HEK293 (cell line): ENCODE data around the gene SLC48A1.
A peak's percentile ranks its signal among the peaks of the same experiment; 100 is the strongest.

Source experiments
- CTCF ChIA-PET: fragments of 350-600 bp; formaldehyde crosslinking; extraction: SDS; loops from one replicate; lab custom pipeline; 2021; ENCODE audit warnings: antibody characterized with exemption; lab: Yijun Ruan, JAX
- POLR2A ChIA-PET: fragments of 300-600 bp; formaldehyde crosslinking; extraction: SDS; loops from one replicate; lab custom pipeline; 2020; ENCODE audit warnings: antibody characterized with exemption, inconsistent platforms; lab: Yijun Ruan, JAX
- H3K27ac ChIP-seq: fragments of 200-500 bp; sonication (Bioruptor generic); 2 replicates; pipeline ENCODE4 v1.5.1; 2014; ENCODE audit warnings: low read depth, low read length, control low read depth, inconsistent platforms; ENCODE audit errors: extremely low read depth
- H3K36me3 ChIP-seq, 2 experiments: fragments of 200-500 bp in 1 of 2; sonication (Bioruptor generic) in 1 of 2; 1 replicate in 1 of 2; 2 replicates in 1 of 2; pipeline ENCODE4 v1.5.1; 2014 to 2017; ENCODE audit warnings: inconsistent platforms in 2 of 2, low read length in 2 of 2; ENCODE audit not compliant: control insufficient read depth in 2 of 2, insufficient read depth in 1 of 2
- H3K4me1 ChIP-seq: fragments of 200-500 bp; sonication (Bioruptor generic); 2 replicates; pipeline ENCODE4 v1.5.1; 2014; ENCODE audit warnings: mild to moderate bottlenecking, low read length, inconsistent platforms; ENCODE audit not compliant: control insufficient read depth, insufficient read depth
- H3K4me3 ChIP-seq: 2 replicates; pipeline ENCODE4 v1.5.1; 2011; ENCODE audit warnings: low read depth, mild to moderate bottlenecking, control low read depth, low read length, moderate library complexity
- H3K9me3 ChIP-seq: fragments of 200-500 bp; sonication (Bioruptor generic); 2 replicates; pipeline ENCODE4 v1.5.1; 2014; ENCODE audit warnings: low read depth, low read length, inconsistent platforms; ENCODE audit not compliant: control insufficient read depth, insufficient read depth
- GLI4 ChIP-seq: fragments of 450-650 bp; formaldehyde crosslinking; IDR thresholded peaks from 2 replicates; pipeline ENCODE4 v1.5.1; 2016; ENCODE audit warnings: missing biosample characterization, missing genetic modification characterization
- HIC1 ChIP-seq: fragments of 450-650 bp; formaldehyde crosslinking; IDR thresholded peaks from 2 replicates; pipeline ENCODE4 v1.5.1; 2016; ENCODE audit warnings: missing biosample characterization, missing genetic modification characterization
- IKZF3 ChIP-seq: fragments of 450-650 bp; IDR thresholded peaks from 2 replicates; pipeline ENCODE4 v1.5.0; 2018; ENCODE audit warnings: missing biosample characterization, mild to moderate bottlenecking, missing genetic modification characterization, moderate library complexity
- PBX3 ChIP-seq: sonication (generic); formaldehyde crosslinking; IDR thresholded peaks from 2 replicates; pipeline ENCODE4 v1.8.1; 2022; ENCODE audit warnings: mild to moderate bottlenecking, moderate library complexity, missing genetic modification reagents
- PRDM10 ChIP-seq: fragments of 450-650 bp; formaldehyde crosslinking; IDR thresholded peaks from 2 replicates; pipeline ENCODE4 v1.5.1; 2016; ENCODE audit warnings: missing biosample characterization, missing genetic modification characterization
- SCRT2 ChIP-seq: fragments of 450-650 bp; formaldehyde crosslinking; IDR thresholded peaks from 2 replicates; pipeline ENCODE4 v1.5.1; 2016; ENCODE audit warnings: missing biosample characterization, missing genetic modification characterization
- ZBTB11 ChIP-seq: fragments of 450-650 bp; formaldehyde crosslinking; conservative IDR thresholded peaks from 2 replicates; pipeline ENCODE4 v1.5.1; 2016; ENCODE audit warnings: low read depth, missing biosample characterization, missing genetic modification characterization
- ZBTB20 ChIP-seq: fragments of 450-650 bp; formaldehyde crosslinking; IDR thresholded peaks from 2 replicates; pipeline ENCODE4 v1.5.1; 2016; ENCODE audit warnings: missing biosample characterization, missing genetic modification characterization
- ZBTB8A ChIP-seq: fragments of 450-650 bp; formaldehyde crosslinking; IDR thresholded peaks from 2 replicates; pipeline ENCODE4 v1.5.1; 2016; ENCODE audit warnings: missing biosample characterization, missing genetic modification characterization
- ZNF121 ChIP-seq: fragments of 450-650 bp; formaldehyde crosslinking; IDR thresholded peaks from 2 replicates; pipeline ENCODE4 v1.5.1; 2016; ENCODE audit warnings: missing biosample characterization, missing genetic modification characterization
- ZNF292 ChIP-seq: fragments of 450-650 bp; formaldehyde crosslinking; IDR thresholded peaks from 2 replicates; pipeline ENCODE4 v1.5.1; 2016; ENCODE audit warnings: low read depth, missing biosample characterization, missing genetic modification characterization, borderline replicate concordance
- ZNF335 ChIP-seq: fragments of 450-650 bp; formaldehyde crosslinking; conservative IDR thresholded peaks from 2 replicates; pipeline ENCODE4 v1.5.1; 2016; ENCODE audit warnings: missing biosample characterization, missing genetic modification characterization
- ZNF354C ChIP-seq: fragments of 450-650 bp; formaldehyde crosslinking; IDR thresholded peaks from 2 replicates; pipeline ENCODE4 v1.5.1; 2016; ENCODE audit warnings: missing biosample characterization, missing genetic modification characterization, low read depth, borderline replicate concordance
- ZNF488 ChIP-seq: fragments of 450-650 bp; formaldehyde crosslinking; IDR thresholded peaks from 2 replicates; pipeline ENCODE4 v1.5.1; 2016; ENCODE audit warnings: missing biosample characterization, missing genetic modification characterization
- ZNF549 ChIP-seq: fragments of 450-650 bp; IDR thresholded peaks from 2 replicates; pipeline ENCODE4 v1.5.1; 2018; ENCODE audit warnings: missing biosample characterization, missing genetic modification characterization, mild to moderate bottlenecking, inconsistent platforms, moderate library complexity
- ZNF558 ChIP-seq: fragments of 450-650 bp; formaldehyde crosslinking; IDR thresholded peaks from 2 replicates; pipeline ENCODE4 v1.5.1; 2016; ENCODE audit warnings: missing biosample characterization, missing genetic modification characterization
- ZNF580 ChIP-seq: fragments of 450-650 bp; formaldehyde crosslinking; IDR thresholded peaks from 2 replicates; pipeline ENCODE4 v1.5.1; 2016; ENCODE audit warnings: missing biosample characterization, missing genetic modification characterization
- ZNF654 ChIP-seq: fragments of 450-650 bp; formaldehyde crosslinking; IDR thresholded peaks from 2 replicates; pipeline ENCODE4 v1.5.1; 2016; ENCODE audit warnings: low read depth, missing biosample characterization, missing genetic modification characterization
- ZNF658 ChIP-seq: fragments of 450-650 bp; formaldehyde crosslinking; IDR thresholded peaks from 2 replicates; pipeline ENCODE4; 2016; ENCODE audit warnings: missing biosample characterization, missing genetic modification characterization
- ZNF692 ChIP-seq: fragments of 450-650 bp; formaldehyde crosslinking; IDR thresholded peaks from 2 replicates; pipeline ENCODE4 v1.5.1; 2016; ENCODE audit warnings: missing biosample characterization, missing genetic modification characterization
- ZSCAN16 ChIP-seq: fragments of 450-650 bp; formaldehyde crosslinking; IDR thresholded peaks from 2 replicates; pipeline ENCODE4 v1.5.1; 2016; ENCODE audit warnings: missing biosample characterization, missing genetic modification characterization

The SLC48A1 gene

GRCh38 chr12:47772094-47772660 lies 861 bp upstream of the SLC48A1 start:
- ChIA-PET CTCF (interaction anchor here (0.5 to 19.6 kb wide), 13 partner anchors 9 to 476 kb away, joined by 3 to 784 read pairs (median 5); partner anchors contain the start of gene RAPGEF3), POLR2A (interaction anchor here (0.7 to 1.6 kb wide), 2 partner anchors 10 to 66 kb away, joined by 3 to 4 read pairs; no protein-coding TSS in a partner anchor)
- TF ChIP-seq ZNF549 (tag by site-specific recombination) (no peak), GLI4 (tag by site-specific recombination) (no peak), ZNF121 (tag by site-specific recombination) (peak; percentile 91), PRDM10 (tag by site-specific recombination) (peak; percentile 66), ZNF488 (tag by site-specific recombination) (no peak), SCRT2 (peak; percentile 39; the same call in 1 of the 2 replicates), ZNF692 (no peak), HIC1 (tag by site-specific recombination) (no peak), ZNF654 (tag by site-specific recombination) (no peak), IKZF3 (0 out of 2 replicates have a peak, but pooled peaks have one; percentile 31), PBX3 (CRISPR knock-in tag) (no peak), ZNF580 (no peak)
- Histone ChIP-seq H3K4me1 (no peaks in the 10 kb centered on the region; the same call in 1 of the 2 replicates), H3K9me3 (no peaks in the 10 kb centered on the region), H3K36me3 (no peaks in the 10 kb centered on the region), H3K27ac (no peak overlapping the region), H3K4me3 (no peak overlapping the region)

- Histone ChIP-seq H3K9me3 (no peaks in the 10 kb centered on the region), H3K36me3 (no peaks in the 10 kb centered on the region), H3K27ac (no peak overlapping the region; the same call in 1 of the 2 replicates), H3K4me1 (no peaks in the 10 kb centered on the region; the same call in 1 of the 2 replicates), H3K4me3 (peak overlapping the region; percentile 76)
- TF ChIP-seq ZNF558 (tag by site-specific recombination): no peak
- TF ChIP-seq ZNF292: no peak
- TF ChIP-seq ZNF354C (tag by site-specific recombination): no peak
- no peak for TF ChIP-seq ZSCAN16 (tag by site-specific recombination)
- peak; percentile 63 for TF ChIP-seq ZNF335 (tag by site-specific recombination)
- TF ChIP-seq ZBTB8A: peak; percentile 66
- 0 out of 2 replicates have a peak, but pooled peaks have one; percentile 23 for TF ChIP-seq ZBTB11 (tag by site-specific recombination)
- TF ChIP-seq ZBTB20: peak; percentile 61
- TF ChIP-seq ZNF658: no peak
- ChIA-PET POLR2A (interaction anchor here (0.6 to 1.6 kb wide), 3 partner anchors 14 to 67 kb away, joined by 3 to 4 read pairs (median 4); partner anchors contain the start of gene RAPGEF3), CTCF (interaction anchor here (0.5 to 19.6 kb wide), 12 partner anchors 10 to 417 kb away, joined by 3 to 784 read pairs (median 5); partner anchors contain the start of gene RAPGEF3)
Measured at GRCh38 chr12:47772738-47773061, 338 bp upstream of the SLC48A1 start.
